Activated naive CD8-positive, alpha-beta T cell treated with anti-CD3 and anti-CD28 coated beads, Interleukin-2, amount 10 ng/mL, durations not matched to agents 7 days and 5 days (primary cell): Measurements from ENCODE around the gene SLC38A4. TPM values are rescaled to one million over a fixed set of nuclear protein-coding genes. Genes with fewer than 3 reads are reported as not detected.
"Not testable (repeated sequence)": the region's sequence is repeated elsewhere in the genome, so short reads cannot be mapped to it uniquely, and the experiment has no call there.

Experiments used
- ATAC-seq: fragments of 150-1000 bp; cut with Tn5 transposase; one replicate; pipeline ENCODE4 v1.10.0; 2021; ENCODE audit warnings: low read depth, moderate library complexity
- POLR2A ChIA-PET: fragments of 350-600 bp; sonication (Branson Sonifier 250); formaldehyde crosslinking; loops from one replicate; lab custom pipeline; 2021; ENCODE audit warnings: antibody characterized with exemption; lab: Charles Lee
- DNase-seq: peaks from one replicate; pipeline ENCODE4 v3.0.0; 2021
- H3K27ac Mint-ChIP-seq: one replicate; pipeline ENCODE4 v1.8.0; 2022; ENCODE audit warnings: mild to moderate bottlenecking, mixed read lengths
- H3K27me3 Mint-ChIP-seq: one replicate; pipeline ENCODE4 v1.8.0; 2022; ENCODE audit warnings: mild to moderate bottlenecking, moderate library complexity, mixed read lengths
- H3K36me3 Mint-ChIP-seq: one replicate; pipeline ENCODE4 v1.8.0; 2021; ENCODE audit warnings: mild to moderate bottlenecking, mixed read lengths
- H3K4me1 Mint-ChIP-seq: one replicate; pipeline ENCODE4 v1.8.0; 2021; ENCODE audit warnings: mixed read lengths
- H3K4me3 Mint-ChIP-seq: one replicate; pipeline ENCODE4 v1.8.0; 2022; ENCODE audit warnings: mild to moderate bottlenecking, moderate library complexity, mixed read lengths
- H3K9me3 Mint-ChIP-seq: one replicate; pipeline ENCODE4 v1.8.0; 2021; ENCODE audit warnings: mixed read lengths
- total RNA-seq, 2 experiments: library from RNA; stranded (reverse); gene quantifications; one replicate each; pipeline ENCODE4 v1.2.3, GENCODE V29; 2021

The SLC38A4 gene, protein sequence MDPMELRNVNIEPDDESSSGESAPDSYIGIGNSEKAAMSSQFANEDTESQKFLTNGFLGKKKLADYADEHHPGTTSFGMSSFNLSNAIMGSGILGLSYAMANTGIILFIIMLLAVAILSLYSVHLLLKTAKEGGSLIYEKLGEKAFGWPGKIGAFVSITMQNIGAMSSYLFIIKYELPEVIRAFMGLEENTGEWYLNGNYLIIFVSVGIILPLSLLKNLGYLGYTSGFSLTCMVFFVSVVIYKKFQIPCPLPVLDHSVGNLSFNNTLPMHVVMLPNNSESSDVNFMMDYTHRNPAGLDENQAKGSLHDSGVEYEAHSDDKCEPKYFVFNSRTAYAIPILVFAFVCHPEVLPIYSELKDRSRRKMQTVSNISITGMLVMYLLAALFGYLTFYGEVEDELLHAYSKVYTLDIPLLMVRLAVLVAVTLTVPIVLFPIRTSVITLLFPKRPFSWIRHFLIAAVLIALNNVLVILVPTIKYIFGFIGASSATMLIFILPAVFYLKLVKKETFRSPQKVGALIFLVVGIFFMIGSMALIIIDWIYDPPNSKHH
- total RNA-seq, result not detected

GRCh38 chr12:46825591-46826414, at the start of gene SLC38A4:
TSS of gene SLC38A4 (minus strand) at chr12:46825997. CDS start at chr12:46793071, 32,926 bp downstream.
- Mint-ChIP-seq H3K9me3 (no peaks in the 10 kb centered on the region), H3K4me3 (no peak within 1 kb of the TSS), H3K4me1 (peaks cover 2% of the 10 kb centered on the region), H3K27me3 (peaks cover 55% of the 10 kb centered on the region), H3K36me3 (no peaks in the 10 kb centered on the region), H3K27ac (no peak within 1 kb of the TSS)
- no peak for ATAC-seq
- DNase-seq, result no peak
- POLR2A ChIA-PET, result no interaction called here

DNA sequence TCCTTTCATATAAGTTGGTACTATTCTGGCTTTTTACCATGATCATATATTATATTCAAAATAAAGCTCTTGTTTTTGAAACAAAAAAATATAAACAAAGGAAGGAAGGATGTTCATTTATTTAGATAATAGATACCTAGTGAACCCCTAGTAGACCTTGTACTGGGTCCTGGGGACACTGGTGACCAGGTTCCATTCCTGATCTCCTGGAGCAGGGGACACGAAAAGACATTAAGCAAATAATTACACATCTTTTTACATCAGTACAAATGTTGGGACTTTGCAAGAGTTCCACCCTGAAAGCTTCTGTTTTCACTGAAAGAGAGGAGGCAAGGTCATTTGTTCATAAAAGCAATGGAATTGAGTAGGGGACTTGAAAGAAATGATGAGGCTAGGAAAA, 49.3 kb upstream of the SLC38A4 start:
- Mint-ChIP-seq H3K4me1 (no peaks in the 10 kb centered on the region), H3K27me3 (peaks cover 14% of the 10 kb centered on the region), H3K27ac (no peak overlapping the region), H3K36me3 (no peaks in the 10 kb centered on the region), H3K9me3 (peaks cover 18% of the 10 kb centered on the region), H3K4me3 (no peak overlapping the region)
- ATAC-seq (no peak), DNase-seq (no peak)
- POLR2A ChIA-PET, result no interaction called here

DNA sequence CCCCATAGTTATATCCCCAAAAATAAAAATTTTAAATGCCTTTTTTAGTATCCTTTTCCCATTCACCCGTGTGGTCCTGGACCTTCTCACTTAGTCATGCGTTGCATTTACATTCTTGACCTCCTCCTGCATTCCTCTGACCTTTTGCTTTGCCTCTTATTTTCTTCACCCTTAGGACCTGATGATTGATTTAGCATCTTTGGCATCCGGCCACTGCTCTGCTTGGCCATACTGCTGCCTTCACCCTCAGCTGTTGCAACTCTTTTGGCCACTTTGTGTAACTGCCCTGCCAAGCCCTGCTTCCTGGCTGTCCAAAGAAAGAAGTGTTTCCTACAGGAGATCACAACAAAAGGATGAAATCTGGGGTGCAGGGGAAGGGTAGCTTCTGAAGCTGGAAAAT, 48.8 kb upstream of the SLC38A4 start:
- H3K9me3 Mint-ChIP-seq, result peaks cover 18% of the 10 kb centered on the region
- H3K4me1 Mint-ChIP-seq, result no peaks in the 10 kb centered on the region
- peaks cover 11% of the 10 kb centered on the region for H3K27me3 Mint-ChIP-seq
- H3K36me3 Mint-ChIP-seq, result no peaks in the 10 kb centered on the region
- no peak overlapping the region for H3K27ac Mint-ChIP-seq
- DNase-seq (no peak), ATAC-seq (no peak)
- POLR2A ChIA-PET, result no interaction called here
- no peak overlapping the region for H3K4me3 Mint-ChIP-seq

DNA sequence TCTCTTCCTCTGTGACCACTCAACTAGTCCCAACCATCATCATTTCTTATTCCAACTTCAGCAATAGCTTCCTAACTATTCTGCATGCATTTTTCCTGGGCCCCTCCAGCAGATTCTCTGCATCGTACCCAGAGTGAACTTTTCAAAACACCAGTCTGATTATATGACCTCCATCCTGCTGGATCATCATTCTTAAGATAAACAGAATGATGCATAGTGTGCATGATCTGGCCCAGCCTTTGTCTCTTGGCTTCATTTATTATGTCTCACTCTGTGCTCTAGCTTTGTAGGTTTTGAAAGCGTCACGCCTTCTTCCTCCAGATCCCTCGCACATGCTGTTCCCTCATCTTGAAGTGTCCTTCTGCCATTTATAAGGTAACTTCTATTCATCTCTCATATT, 46.3 kb upstream of the SLC38A4 start:
- Mint-ChIP-seq H3K27me3 (peaks cover 8% of the 10 kb centered on the region), H3K4me1 (no peaks in the 10 kb centered on the region), H3K4me3 (no peak overlapping the region), H3K36me3 (no peaks in the 10 kb centered on the region), H3K9me3 (peaks cover 8% of the 10 kb centered on the region), H3K27ac (no peak overlapping the region)
- POLR2A ChIA-PET, result no interaction called here
- ATAC-seq, result no peak
- no peak for DNase-seq

GRCh38 chr12:46865311-46865710, 39.5 kb upstream of the SLC38A4 start:
- H3K4me3 Mint-ChIP-seq, result no peak overlapping the region
- ATAC-seq, result no peak
- POLR2A ChIA-PET, result no interaction called here
- DNase-seq, result no peak
- H3K4me1 Mint-ChIP-seq, result no peaks in the 10 kb centered on the region
- H3K27ac Mint-ChIP-seq, result no peak overlapping the region
- peaks cover 15% of the 10 kb centered on the region for H3K9me3 Mint-ChIP-seq
- peaks cover 2% of the 10 kb centered on the region for H3K36me3 Mint-ChIP-seq
- H3K27me3 Mint-ChIP-seq, result no peaks in the 10 kb centered on the region

- DNase-seq (no peak), ATAC-seq (no peak)
- peaks cover 14% of the 10 kb centered on the region for H3K9me3 Mint-ChIP-seq
- no peaks in the 10 kb centered on the region for H3K4me1 Mint-ChIP-seq
- no peak overlapping the region for H3K27ac Mint-ChIP-seq
- no peaks in the 10 kb centered on the region for H3K27me3 Mint-ChIP-seq
- POLR2A ChIA-PET, result no interaction called here
- H3K36me3 Mint-ChIP-seq, result no peaks in the 10 kb centered on the region
- no peak overlapping the region for H3K4me3 Mint-ChIP-seq
Observed at GRCh38 chr12:46858368-46858767, 32.6 kb upstream of the SLC38A4 start.

DNA sequence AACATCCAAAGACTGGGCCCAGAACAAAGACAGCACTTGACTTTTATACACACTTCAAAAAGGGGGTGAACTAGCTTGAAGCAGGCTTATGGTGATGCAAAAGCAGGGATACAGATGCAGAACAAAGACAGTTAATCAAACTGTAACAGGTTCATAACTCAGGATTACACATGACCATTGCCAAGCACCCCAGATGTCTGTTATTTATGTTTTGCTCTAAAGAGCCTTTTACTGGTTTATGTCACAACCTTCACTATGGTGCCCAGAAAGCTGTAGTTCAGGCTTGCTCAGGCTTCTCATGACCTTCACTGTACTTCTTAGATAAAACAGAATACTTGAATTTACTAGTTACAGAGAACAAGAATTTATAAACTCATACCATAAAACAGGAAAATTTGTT, 31.7 kb upstream of the SLC38A4 start:
- POLR2A ChIA-PET, result no interaction called here
- H3K27me3 Mint-ChIP-seq, result no peaks in the 10 kb centered on the region
- H3K4me3 Mint-ChIP-seq, result no peak overlapping the region
- no peaks in the 10 kb centered on the region for H3K4me1 Mint-ChIP-seq
- ATAC-seq, result no peak
- peaks cover 11% of the 10 kb centered on the region for H3K9me3 Mint-ChIP-seq
- H3K27ac Mint-ChIP-seq, result no peak overlapping the region
- no peak for DNase-seq
- no peaks in the 10 kb centered on the region for H3K36me3 Mint-ChIP-seq

GRCh38 chr12:46855760-46856159, 30.0 kb upstream of the SLC38A4 start:
- no peak for ATAC-seq
- Mint-ChIP-seq H3K27me3 (no peaks in the 10 kb centered on the region), H3K36me3 (no peaks in the 10 kb centered on the region), H3K4me3 (no peak overlapping the region), H3K9me3 (peaks cover 9% of the 10 kb centered on the region), H3K4me1 (no peaks in the 10 kb centered on the region), H3K27ac (no peak overlapping the region)
- no peak for DNase-seq
- POLR2A ChIA-PET, result no interaction called here

- POLR2A ChIA-PET, H3K27ac Mint-ChIP-seq, H3K4me1 Mint-ChIP-seq, ATAC-seq, DNase-seq, H3K4me3 Mint-ChIP-seq, H3K9me3 Mint-ChIP-seq, H3K36me3 Mint-ChIP-seq, H3K27me3 Mint-ChIP-seq: not testable (repeated sequence)
Observed at GRCh38 chr12:46854188-46854587, 28.4 kb upstream of the SLC38A4 start.

DNA sequence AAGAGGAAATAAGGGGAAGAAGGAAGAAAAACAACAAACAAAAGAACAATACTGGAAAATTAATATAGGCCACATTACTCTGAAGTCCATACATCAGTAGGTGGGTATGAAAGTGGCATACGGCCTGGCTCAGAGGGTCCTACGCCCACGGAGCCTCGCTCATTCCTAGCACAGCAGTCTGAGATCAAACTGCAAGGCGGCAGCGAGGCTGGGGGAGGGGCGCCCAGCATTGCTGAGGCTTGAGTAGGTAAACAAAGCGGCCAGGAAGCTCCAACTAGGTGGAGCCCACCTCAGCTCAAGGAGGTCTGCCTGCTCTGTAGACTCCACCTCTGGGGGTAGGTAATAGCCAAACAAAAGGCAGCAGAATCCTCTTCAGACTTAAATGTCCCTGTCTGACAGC, 23.0 kb upstream of the SLC38A4 start:
- H3K4me1 Mint-ChIP-seq, ATAC-seq, H3K27ac Mint-ChIP-seq, H3K27me3 Mint-ChIP-seq, H3K9me3 Mint-ChIP-seq, H3K4me3 Mint-ChIP-seq, H3K36me3 Mint-ChIP-seq, POLR2A ChIA-PET, DNase-seq: not testable (repeated sequence)

DNA sequence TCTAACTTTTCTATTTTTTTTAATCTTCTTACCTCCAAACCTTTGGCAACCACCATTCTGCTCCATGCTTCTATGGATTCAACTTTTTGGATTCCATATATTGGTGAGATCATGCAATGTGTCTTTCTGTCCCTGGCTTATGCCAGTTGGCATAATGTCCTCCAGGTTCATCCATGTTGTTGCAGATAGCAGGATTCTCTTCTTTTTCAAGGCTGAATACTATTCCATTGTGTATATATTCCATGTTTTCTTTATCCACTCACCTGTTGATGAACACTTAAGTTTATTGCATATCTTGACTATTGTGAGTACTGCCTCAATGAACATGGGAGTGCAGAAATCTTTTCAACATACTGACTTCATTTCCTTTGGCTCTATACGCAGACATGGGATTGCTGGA, 21.2 kb upstream of the SLC38A4 start:
- Mint-ChIP-seq H3K36me3 (no peaks in the 10 kb centered on the region), H3K4me3 (no peak overlapping the region), H3K27ac (no peak overlapping the region), H3K27me3 (peaks cover 11% of the 10 kb centered on the region), H3K9me3 (peaks cover 6% of the 10 kb centered on the region), H3K4me1 (no peaks in the 10 kb centered on the region)
- DNase-seq (no peak), ATAC-seq (no peak)
- POLR2A ChIA-PET, result no interaction called here

DNA sequence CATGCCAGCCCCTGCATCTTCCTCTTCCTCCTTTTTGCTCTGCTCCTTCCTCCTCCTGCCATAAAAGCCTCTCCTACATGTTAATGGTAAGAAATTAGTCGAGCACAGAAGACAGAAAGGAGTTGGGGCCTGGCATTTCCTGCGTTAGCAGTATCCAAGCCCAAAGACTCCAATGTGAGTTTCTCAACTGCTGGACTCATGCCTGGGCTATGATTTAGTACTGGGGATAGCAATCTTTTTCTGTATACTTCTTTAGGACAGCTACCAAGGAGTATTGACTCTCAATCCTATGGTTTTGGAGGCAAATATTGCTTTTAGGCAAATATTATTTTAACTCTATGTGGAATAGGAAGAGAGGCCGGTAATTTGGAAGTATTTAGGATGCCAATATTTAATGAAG, 18.0 kb upstream of the SLC38A4 start:
- Mint-ChIP-seq H3K27ac (no peak overlapping the region), H3K36me3 (no peaks in the 10 kb centered on the region), H3K27me3 (peaks cover 15% of the 10 kb centered on the region), H3K9me3 (peaks cover 6% of the 10 kb centered on the region), H3K4me1 (no peaks in the 10 kb centered on the region), H3K4me3 (no peak overlapping the region)
- DNase-seq, result no peak
- no peak for ATAC-seq
- POLR2A ChIA-PET, result no interaction called here

DNA sequence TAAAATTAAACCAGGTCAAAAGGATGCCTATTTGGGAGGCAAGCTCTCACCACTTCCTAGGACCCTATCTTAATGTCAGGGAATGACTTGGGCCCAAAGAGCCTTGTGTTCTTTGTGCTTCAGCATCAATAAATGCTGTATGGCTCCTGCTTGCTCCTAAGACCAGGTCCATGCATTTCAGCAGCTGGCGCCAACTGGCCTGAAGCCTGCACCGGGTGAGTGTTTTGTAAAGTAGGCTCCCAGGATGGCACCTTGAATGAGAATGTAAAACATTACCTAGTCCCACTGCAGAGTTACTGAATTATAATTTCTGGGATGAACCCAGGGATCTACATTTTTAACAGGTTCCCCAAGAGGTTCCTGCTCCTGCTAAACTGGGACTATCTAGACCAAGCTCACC, 16.1 kb upstream of the SLC38A4 start:
- Mint-ChIP-seq H3K9me3 (peaks cover 3% of the 10 kb centered on the region), H3K27ac (no peak overlapping the region), H3K36me3 (no peaks in the 10 kb centered on the region), H3K4me3 (no peak overlapping the region), H3K27me3 (peaks cover 23% of the 10 kb centered on the region), H3K4me1 (no peaks in the 10 kb centered on the region)
- DNase-seq, result no peak
- POLR2A ChIA-PET, result no interaction called here
- ATAC-seq, result no peak

- ATAC-seq (no peak), DNase-seq (no peak)
- no peaks in the 10 kb centered on the region for H3K4me1 Mint-ChIP-seq
- peaks cover 28% of the 10 kb centered on the region for H3K27me3 Mint-ChIP-seq
- peaks cover 3% of the 10 kb centered on the region for H3K9me3 Mint-ChIP-seq
- no peak overlapping the region for H3K27ac Mint-ChIP-seq
- POLR2A ChIA-PET, result no interaction called here
- no peaks in the 10 kb centered on the region for H3K36me3 Mint-ChIP-seq
- H3K4me3 Mint-ChIP-seq, result no peak overlapping the region
Observed at GRCh38 chr12:46839964-46840363, 14.2 kb upstream of the SLC38A4 start.
